Natural killer cell (primary cell): ENCODE data around the gene SLC2A6. TPM values are rescaled to one million over a fixed set of nuclear protein-coding genes. Genes with fewer than 3 reads are reported as not detected.

Experiments
- ATAC-seq, 3 donors: fragments of 150-1000 bp in 2 of 3; fragments of 200-7000 bp in 1 of 3; cut with Tn5 transposase; 1 replicate in 1 of 3; 2 replicates in 2 of 3; pipeline ENCODE4 v1.10.0; 2021; ENCODE audit warnings: mild to moderate bottlenecking in 2 of 3, moderate library complexity in 2 of 3
- DNase-seq, 2 donors: peaks; one replicate each; pipeline versions ENCODE4 v3.0.0 to v3.0.0-alpha.2; 2013 to 2021; ENCODE audit warnings: mixed read lengths in 1 of 2
- H3K27ac ChIP-seq: one replicate; pipeline ENCODE4 v1.5.1; 2013; ENCODE audit warnings: mild to moderate bottlenecking, low read length
- H3K27me3 ChIP-seq: one replicate; pipeline ENCODE4 v1.6.1; 2013; ENCODE audit warnings: low read length; ENCODE audit not compliant: control insufficient read depth, insufficient read depth
- H3K36me3 ChIP-seq: one replicate; pipeline ENCODE4 v1.6.1; 2013; ENCODE audit warnings: low read length; ENCODE audit not compliant: control insufficient read depth, insufficient read depth
- H3K4me1 ChIP-seq: one replicate; pipeline ENCODE4 v1.6.1; 2013; ENCODE audit warnings: low read length; ENCODE audit not compliant: control insufficient read depth, insufficient read depth
- H3K4me3 ChIP-seq: one replicate; pipeline ENCODE4 v1.5.1; 2013; ENCODE audit warnings: low read length
- H3K9me3 ChIP-seq: one replicate; pipeline ENCODE4 v1.6.1; 2013; ENCODE audit warnings: low read length; ENCODE audit not compliant: control insufficient read depth, insufficient read depth
- H3K27ac Mint-ChIP-seq, 2 donors: one replicate each; pipeline ENCODE4 v1.8.0; 2022; ENCODE audit warnings: mild to moderate bottlenecking in 2 of 2, mixed read lengths in 2 of 2, moderate library complexity in 1 of 2
- H3K27me3 Mint-ChIP-seq, 2 donors: one replicate each; pipeline ENCODE4 v1.8.0; 2022; ENCODE audit warnings: low read depth in 2 of 2, mixed read lengths in 2 of 2
- H3K36me3 Mint-ChIP-seq: one replicate; pipeline ENCODE4 v1.8.0; 2022; ENCODE audit warnings: mixed read lengths
- H3K4me1 Mint-ChIP-seq, 2 donors: one replicate each; pipeline ENCODE4 v1.8.0; 2022; ENCODE audit warnings: mixed read lengths in 2 of 2
- H3K4me3 Mint-ChIP-seq: one replicate; pipeline ENCODE4 v1.8.0; 2022; ENCODE audit warnings: mild to moderate bottlenecking, moderate library complexity, mixed read lengths
- H3K9me3 Mint-ChIP-seq, 2 donors: one replicate each; pipeline ENCODE4 v1.8.0; 2022; ENCODE audit warnings: mixed read lengths in 2 of 2
- WGBS: methylation state at CpG from one replicate; pipeline ENCODE4 v1.1.7; 2013; ENCODE audit warnings: missing lambda C conversion rate; ENCODE audit not compliant: insufficient coverage; 5-methylcytosine and 5-hydroxymethylcytosine counted together
- intact Hi-C: fragments of 100-400 bp; cut with micrococcal nuclease; formaldehyde crosslinking; loops from one replicate; pipeline ENCODE4 v1.14.2; 2022
- total RNA-seq, 4 donors: library from RNA; stranded (reverse); fragments of 120-200 nt in 1 of 4; gene quantifications; one replicate each; pipeline versions ENCODE4 v1.2.3 to v1.2.4, GENCODE V29; 2013 to 2022
- TF ChIP-seq, protein P1 (sequence below): fragments of 200-600 bp; IDR thresholded peaks from one replicate; pipeline ENCODE4 v1.8.0; 2022; ENCODE audit warnings: antibody characterized with exemption

SLC2A6 gene
- total RNA-seq, 3 donors from 2014 or later (not counting 1 experiment from before 2014, with no cell fraction given): 5.0 to 20.1 (median 18.5) TPM

DNA sequence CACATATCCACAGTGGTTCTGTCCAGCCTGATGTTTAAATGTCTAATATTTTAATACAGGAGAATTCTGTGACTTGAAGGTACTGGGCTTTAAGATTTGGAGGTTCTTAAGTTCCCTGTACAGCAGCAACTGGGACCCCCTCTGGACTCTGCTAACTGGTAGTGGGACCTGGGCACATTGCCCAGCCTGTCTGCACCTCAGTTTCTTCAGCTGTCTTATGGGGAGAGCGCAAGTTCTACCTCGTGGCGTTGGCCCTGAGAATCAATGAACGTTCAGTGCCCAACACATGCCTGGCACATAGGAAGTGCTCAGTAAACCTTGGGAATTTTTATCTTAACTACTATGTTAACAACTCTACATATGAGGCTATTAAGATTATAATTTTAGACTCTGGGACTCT lies 1.4 kb downstream of the SLC2A6 start:
- Mint-ChIP-seq H3K36me3 (no peaks in the 10 kb centered on the region), H3K9me3 (no peaks in the 10 kb centered on the region), H3K27ac (peak overlapping the region in 1 of 2 donors; percentile 5), H3K27me3 (peaks cover 0 to 3% of the 10 kb centered on the region in 2 donors), H3K4me1 (peaks cover 9 to 15% of the 10 kb centered on the region in 2 donors), H3K4me3 (peak overlapping the region; percentile 63)
- 94% methylated on average over 3 of the region's 4 CpGs for WGBS
- intact Hi-C loops: no loop called here
- no peaks in the 10 kb centered on the region for H3K27me3 ChIP-seq
- DNase-seq: no peak
- peaks cover 55% of the 10 kb centered on the region for H3K4me1 ChIP-seq
- no peak overlapping the region for H3K27ac ChIP-seq
- ATAC-seq: no peak
- TF ChIP-seq, protein P1, sequence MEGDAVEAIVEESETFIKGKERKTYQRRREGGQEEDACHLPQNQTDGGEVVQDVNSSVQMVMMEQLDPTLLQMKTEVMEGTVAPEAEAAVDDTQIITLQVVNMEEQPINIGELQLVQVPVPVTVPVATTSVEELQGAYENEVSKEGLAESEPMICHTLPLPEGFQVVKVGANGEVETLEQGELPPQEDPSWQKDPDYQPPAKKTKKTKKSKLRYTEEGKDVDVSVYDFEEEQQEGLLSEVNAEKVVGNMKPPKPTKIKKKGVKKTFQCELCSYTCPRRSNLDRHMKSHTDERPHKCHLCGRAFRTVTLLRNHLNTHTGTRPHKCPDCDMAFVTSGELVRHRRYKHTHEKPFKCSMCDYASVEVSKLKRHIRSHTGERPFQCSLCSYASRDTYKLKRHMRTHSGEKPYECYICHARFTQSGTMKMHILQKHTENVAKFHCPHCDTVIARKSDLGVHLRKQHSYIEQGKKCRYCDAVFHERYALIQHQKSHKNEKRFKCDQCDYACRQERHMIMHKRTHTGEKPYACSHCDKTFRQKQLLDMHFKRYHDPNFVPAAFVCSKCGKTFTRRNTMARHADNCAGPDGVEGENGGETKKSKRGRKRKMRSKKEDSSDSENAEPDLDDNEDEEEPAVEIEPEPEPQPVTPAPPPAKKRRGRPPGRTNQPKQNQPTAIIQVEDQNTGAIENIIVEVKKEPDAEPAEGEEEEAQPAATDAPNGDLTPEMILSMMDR: no peak
- H3K4me3 ChIP-seq: no peak overlapping the region
- H3K36me3 ChIP-seq: no peaks in the 10 kb centered on the region
- H3K9me3 ChIP-seq: no peaks in the 10 kb centered on the region

DNA sequence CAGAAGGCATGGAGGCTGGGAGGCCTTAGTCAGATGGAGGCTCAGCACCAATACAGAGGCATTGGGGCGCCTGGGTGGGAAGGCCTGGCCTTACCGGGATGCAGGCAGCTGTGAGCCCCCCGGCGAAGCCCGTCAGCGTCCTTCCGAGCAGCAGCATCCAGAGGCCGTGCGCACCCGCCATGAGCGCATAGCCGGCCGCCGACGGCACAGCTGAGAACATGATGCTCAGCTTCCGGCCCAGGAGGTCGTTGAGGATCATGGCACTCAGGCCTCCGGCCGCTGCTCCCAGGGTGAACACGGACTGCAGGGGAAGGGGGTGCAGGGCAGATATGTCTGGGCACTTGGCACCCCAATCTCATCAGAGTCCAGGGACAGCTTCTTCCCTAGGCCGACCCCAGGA lies 2.0 kb downstream of the SLC2A6 start:
- Histone ChIP-seq H3K27me3 (no peaks in the 10 kb centered on the region), H3K36me3 (no peaks in the 10 kb centered on the region), H3K9me3 (no peaks in the 10 kb centered on the region), H3K4me1 (peaks cover 55% of the 10 kb centered on the region), H3K27ac (no peak overlapping the region), H3K4me3 (no peak overlapping the region)
- Mint-ChIP-seq H3K27me3 (no peaks in the 10 kb centered on the region), H3K4me1 (peaks cover 9 to 15% of the 10 kb centered on the region in 2 donors), H3K27ac (no peak overlapping the region), H3K36me3 (no peaks in the 10 kb centered on the region), H3K9me3 (no peaks in the 10 kb centered on the region), H3K4me3 (no peak overlapping the region)
- DNase-seq (no peak), ATAC-seq (no peak)
- intact Hi-C loops: no loop called here
- TF ChIP-seq, protein P1: no peak
- WGBS: 95% methylated on average over 21 of the region's 21 CpGs

DNA sequence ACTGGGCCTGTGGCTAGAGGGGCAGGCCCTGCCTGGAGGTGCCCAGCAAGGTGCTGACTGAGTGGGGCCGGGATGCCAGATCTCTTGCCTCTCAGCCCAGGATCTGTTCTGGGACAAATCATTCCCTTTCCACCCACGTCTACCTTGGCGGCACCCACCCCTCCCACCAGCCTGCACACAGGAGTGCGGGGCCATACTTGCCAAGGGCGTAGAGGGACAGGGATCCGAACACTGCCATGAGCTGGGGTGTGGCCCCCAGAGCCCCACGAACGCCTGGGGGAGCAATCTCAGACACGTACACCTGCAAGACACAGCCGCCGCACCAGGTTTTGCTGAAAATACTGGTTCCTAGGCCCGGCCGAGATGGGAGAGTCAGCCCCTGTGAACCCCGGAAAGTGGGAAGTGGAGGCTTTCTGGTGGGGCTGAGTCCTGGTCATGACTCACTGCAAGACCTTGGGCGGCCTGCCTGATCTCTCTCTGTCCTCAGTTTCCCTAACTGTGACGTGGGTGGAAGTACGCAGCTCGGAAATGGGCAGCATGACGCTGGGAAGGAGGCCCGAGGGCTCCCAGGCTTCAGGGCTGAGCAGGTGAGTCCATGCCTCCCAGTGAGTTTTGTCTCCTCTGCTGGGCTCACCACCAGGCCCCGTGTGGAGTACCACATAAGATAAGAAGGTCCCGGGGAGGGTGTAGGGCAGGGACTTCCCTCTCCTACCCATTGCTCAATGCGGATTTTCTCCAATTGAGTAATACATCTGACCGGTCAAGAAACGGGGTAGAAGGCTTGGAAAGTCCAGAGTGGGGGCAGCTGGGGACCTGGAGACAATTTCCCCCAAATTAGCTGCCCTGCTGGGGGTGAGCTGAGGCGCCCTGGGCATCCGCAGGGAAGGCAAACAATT lies 2.6 kb downstream of the SLC2A6 start:
- H3K9me3 Mint-ChIP-seq: no peaks in the 10 kb centered on the region
- no peak overlapping the region for H3K4me3 ChIP-seq
- H3K4me1 Mint-ChIP-seq: peaks cover 9 to 15% of the 10 kb centered on the region in 2 donors
- no peaks in the 10 kb centered on the region for H3K36me3 Mint-ChIP-seq
- WGBS: 92% methylated on average over 26 of the region's 27 CpGs
- intact Hi-C loops: no loop called here
- H3K36me3 ChIP-seq: no peaks in the 10 kb centered on the region
- no peak overlapping the region for H3K27ac Mint-ChIP-seq
- H3K9me3 ChIP-seq: no peaks in the 10 kb centered on the region
- no peak overlapping the region for H3K27ac ChIP-seq
- DNase-seq (no peak), ATAC-seq (peak in 1 of 3 donors; percentile 22)
- TF ChIP-seq, protein P1: no peak
- H3K4me3 Mint-ChIP-seq: no peak overlapping the region
- no peaks in the 10 kb centered on the region for H3K27me3 ChIP-seq
- H3K27me3 Mint-ChIP-seq: no peaks in the 10 kb centered on the region
- peaks cover 55% of the 10 kb centered on the region for H3K4me1 ChIP-seq
